HK-2 (cell line): ENCODE results near the gene TMEM144.

ENCODE experiments used
- DNase-seq: peaks from one replicate; pipeline ENCODE4 v3.0.0-alpha.2; 2018; ENCODE audit not compliant: unreplicated experiment

The TMEM144 gene

DNA sequence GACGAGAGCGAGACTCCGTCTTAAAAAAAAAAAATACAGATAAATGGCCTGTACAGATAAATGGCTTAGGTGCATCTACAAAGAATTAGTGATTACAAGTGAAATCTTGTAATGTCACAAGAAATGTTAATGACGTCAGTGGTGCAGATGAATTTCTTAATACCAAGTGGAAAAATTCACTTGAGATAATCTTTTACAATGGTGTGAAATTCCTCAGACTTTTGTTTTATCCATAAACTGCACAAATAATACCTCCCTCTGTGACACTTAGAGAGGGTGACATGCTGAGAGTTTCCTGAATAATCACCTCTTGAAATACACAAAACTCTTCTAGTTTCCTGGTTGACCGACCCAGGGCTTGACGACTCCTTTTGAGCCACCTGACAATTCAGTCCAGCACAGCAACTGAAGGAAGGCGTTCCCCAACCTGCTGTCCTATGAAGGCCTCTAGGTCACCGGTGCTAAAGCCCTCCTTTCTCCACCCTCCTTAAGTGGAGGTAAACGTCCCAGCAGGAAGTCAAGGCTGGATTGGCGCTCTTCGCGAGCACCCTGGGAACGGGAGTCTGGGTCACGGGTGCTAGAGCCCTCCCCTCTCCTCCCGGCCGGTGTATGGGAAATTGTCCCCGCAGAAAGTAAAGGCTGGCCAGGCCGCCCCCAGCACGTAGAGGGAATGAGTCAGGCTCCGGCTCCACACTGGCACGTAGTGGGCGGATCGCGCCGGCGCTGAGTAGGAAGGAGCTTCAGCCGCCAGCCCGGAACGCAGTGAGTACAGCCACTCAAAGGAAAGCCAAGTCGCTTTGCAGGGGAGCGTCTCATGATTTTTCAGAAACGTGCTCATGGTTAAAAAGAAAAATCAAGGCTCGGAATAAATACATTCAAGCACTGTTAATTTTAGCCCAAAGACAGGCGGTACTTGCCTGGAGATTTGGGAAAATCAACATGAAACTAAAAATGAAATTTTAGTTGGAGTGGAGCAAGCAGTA is at the start of gene TMEM144:
Gene TMEM144 (plus strand): TSS at position 662 of the 983 bp plus-strand sequence. CDS start 2,182 bp downstream, outside the sequence.
- DNase-seq: peak; percentile 97

DNA sequence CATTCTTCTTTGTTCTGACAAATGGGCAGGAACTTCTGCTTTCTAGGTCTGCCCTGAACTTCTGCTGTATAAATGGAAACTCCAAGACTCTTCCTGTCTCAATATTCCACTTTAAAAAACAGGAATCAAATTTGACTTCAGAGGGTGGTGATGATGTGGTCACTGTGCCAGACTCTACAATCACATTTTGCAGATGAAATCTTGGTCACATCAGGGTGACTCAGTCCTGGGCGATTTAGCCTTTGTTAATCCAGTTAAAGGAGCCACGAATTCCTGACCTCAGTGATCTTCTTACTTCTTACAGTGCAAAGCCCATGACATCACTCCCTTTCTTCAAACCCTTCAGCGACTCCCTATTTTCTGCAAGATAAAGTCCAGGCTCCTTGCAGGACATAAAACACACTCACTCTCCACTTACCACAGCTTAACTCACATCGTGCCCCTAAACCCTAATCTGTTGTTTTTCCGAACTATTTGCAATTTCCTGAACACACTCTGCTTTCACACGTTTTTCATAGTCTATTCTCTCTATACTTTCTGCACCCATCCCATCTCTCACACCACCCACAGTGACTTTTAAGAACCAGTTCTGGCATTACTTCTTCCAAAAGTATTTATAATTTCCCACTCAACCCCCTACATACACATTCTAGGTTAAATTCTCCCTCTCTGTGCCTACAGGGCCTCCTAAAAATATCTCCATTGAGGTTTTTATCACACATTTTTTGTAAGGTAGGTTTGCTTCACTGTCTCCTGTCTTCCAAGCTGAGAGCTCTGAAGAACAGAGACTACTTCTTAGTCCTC is 48.5 kb upstream of the TMEM144 start:
- DNase-seq: peak; percentile 68

GRCh38 chr4:158162631-158163030 is 47.7 kb upstream of the TMEM144 start:
- peak; percentile 67 for DNase-seq

- no peak for DNase-seq
These were observed 46.1 kb upstream of the TMEM144 start for GRCh38 chr4:158163941-158164767.

GRCh38 chr4:158164768-158165213 is 45.5 kb upstream of the TMEM144 start:
- no peak for DNase-seq

DNA sequence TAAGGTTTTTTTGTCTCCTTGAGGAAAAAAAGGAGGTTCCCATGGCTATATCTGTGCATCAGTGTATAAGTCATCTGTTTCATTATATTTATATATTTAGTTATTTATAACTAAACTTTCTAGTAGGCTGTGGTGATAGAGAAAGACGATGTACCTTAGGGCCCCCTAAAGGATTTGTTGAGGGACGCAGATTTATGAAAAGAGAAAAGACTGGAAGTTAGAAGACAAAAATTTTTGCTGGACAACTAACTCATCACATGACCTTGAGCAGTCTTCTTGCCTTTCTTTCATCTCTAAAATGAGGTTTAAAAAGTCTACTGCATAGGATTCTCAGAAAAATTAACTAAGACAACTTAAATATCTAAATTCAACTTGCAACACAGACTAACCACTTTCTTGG is 43.6 kb upstream of the TMEM144 start:
- no peak for DNase-seq

- DNase-seq: no peak
These were observed 41.7 kb upstream of the TMEM144 start for GRCh38 chr4:158168606-158169005.

GRCh38 chr4:158169506-158169905 is 40.8 kb upstream of the TMEM144 start:
- no peak for DNase-seq

DNA sequence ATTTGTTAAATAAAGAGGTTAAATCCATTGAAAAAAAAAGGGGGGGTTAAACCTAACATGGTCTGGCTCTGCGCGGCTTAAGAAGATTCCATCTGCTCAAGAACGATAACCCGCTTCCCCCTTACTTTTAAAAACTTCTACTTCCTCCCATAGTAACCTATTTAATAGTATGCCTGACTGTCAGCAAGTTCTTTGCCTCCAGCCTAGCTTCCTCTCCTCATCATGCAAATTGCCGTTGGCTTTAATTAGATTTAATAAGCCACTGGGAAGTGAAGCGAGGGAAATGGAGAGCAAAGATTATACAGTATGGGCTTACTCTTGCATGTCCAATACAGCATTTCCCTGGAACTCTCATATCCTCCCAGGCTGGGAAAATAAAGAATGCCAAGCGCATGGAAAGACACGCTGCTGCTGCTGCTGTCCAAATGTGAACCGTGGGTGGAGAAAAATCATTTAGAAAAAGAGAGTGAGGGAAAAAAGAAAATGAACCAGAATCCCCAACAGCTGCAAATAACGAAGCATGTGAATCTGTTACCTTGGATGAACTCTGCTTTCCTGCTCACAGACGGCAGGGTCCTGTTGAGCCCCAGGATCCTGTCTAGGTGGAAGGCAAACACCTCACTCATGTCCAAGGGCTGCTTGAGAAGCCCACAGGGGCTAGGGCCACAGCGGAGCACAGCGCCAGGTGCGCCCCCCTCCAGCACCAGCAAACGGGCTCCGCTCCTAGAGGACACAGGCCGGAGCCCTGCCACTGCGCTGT is 40.2 kb upstream of the TMEM144 start:
- no peak for DNase-seq

GRCh38 chr4:158170691-158171561 is 39.4 kb upstream of the TMEM144 start:
- DNase-seq: no peak

DNA sequence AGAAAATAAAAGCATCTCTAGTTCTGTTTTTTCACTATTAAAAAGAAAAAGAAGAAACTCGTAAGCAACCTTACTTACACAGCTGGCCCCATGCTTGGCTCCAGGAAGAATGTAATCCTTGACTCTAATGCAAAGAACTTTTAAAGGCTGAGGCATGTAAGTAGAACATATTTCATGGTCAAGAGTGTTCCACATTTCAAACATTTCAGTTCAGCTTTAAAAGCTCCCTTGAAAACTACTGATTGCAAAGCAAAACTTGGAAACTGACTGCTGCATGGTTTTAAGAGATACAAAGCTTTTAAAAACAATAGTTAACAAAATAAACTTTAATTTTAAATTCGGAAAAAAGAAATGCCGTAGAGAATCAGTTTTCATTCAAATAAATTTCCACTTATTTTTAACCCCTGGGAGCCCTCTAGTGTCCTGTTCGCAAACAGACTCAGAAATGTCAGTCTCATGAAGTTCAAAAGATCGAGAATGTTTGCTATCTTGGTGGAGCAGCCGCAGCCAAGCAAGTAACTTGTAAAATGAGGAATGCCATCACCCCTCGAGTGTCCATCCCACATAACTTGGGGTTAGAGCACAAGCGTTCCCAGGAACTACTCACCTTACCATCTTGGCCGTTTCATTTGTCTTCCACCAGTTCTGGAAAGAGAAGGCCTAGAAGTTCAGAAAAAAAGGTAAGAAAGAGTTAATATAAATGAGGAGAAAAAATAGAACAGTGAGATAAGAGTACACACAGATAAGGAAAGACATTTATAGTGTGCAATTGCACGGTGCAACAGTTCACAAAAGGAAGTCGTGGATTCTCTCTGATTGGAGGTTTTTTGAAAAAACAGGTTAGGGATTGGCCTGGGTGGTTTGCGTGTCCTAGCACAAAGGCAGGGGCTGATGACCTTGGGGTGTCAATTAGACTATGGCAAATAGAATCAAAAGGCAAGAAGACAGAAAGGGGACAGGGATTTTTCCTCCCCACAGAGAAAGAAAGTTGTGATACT is 37.7 kb upstream of the TMEM144 start, which contains the start of gene GASK1B:
Gene GASK1B (minus strand): TSS at position 765 of the 998 bp plus-strand sequence. CDS start 1,650 bp downstream, outside the sequence.
- DNase-seq: peak; percentile 41

- peak; percentile 46 for DNase-seq
These were observed 34.2 kb upstream of the TMEM144 start for GRCh38 chr4:158176108-158176507.

- DNase-seq: no peak
These were observed 33.5 kb upstream of the TMEM144 start for GRCh38 chr4:158176776-158177175.

DNA sequence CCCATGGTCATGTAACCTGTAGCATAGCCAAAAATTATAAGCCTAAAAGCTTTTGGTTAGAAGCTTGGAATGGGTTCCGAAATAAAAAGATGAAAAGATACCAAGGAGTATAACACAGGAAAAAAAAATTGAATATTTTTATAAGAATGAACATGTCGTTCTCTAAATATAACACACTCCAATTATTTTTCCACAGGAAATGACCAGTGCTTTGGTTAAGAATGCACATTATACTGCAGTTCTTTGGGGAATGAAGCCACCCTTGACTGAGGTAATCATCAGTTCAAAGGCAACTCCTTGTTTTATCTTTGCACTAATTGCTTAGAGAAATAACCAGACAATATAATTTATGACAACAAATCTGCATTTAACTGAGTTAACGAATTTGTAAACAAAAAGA is 30.8 kb upstream of the TMEM144 start:
- no peak for DNase-seq

- no peak for DNase-seq
These were observed 28.4 kb upstream of the TMEM144 start for GRCh38 chr4:158181906-158182305.

- no peak for DNase-seq
These were observed 27.6 kb upstream of the TMEM144 start for GRCh38 chr4:158182736-158183135.

GRCh38 chr4:158186815-158187214 is 23.5 kb upstream of the TMEM144 start:
- no peak for DNase-seq

GRCh38 chr4:158189422-158189821 is 20.9 kb upstream of the TMEM144 start:
- DNase-seq: no peak
